ENCODE data around the gene PCDH1.
A peak's percentile ranks its signal among the peaks of the same experiment; 100 is the strongest.

The PCDH1 gene

DNA sequence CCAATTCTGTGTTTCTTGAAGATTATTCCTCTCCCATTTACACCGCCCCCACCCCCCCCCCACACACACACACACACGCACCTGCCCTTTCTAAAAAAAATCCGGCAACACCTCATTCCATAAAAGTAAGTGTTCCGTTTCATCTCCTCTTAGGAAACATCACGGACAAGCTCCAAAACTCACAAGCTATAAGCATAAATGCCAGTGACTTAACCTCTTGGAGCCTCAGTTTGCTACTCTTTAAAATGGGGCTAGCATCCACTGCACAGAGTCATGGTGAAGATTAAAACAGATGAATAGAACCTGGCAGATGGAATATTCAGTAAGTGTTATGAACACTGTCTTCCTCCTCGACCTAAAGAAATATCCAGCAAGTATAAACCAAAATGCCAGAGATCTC lies 70.5 kb downstream of the PCDH1 start:
- no peak for DNase-seq (ENCODE audit: low spot score)

DNA sequence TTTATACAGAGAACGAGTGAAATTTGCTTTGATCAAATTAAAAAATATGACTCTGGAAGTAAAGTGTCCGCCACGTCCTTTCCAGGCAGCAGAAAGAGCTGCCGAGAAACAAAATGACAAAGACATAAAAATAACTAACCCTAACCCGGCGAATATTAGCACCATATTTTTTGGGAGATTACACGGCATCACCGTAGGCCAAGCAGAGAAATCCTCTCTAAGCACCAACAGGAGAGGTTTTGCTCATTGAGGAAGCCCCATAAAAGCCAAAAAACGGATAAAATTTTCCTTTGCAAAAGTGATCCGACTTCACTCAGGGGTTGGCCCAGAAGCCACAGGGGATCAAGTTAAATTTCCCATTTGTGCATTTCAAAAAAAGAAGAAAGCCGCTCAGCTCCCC lies 70.9 kb downstream of the PCDH1 start:
- DNase-seq (ENCODE audit: low spot score) = no peak

DNA sequence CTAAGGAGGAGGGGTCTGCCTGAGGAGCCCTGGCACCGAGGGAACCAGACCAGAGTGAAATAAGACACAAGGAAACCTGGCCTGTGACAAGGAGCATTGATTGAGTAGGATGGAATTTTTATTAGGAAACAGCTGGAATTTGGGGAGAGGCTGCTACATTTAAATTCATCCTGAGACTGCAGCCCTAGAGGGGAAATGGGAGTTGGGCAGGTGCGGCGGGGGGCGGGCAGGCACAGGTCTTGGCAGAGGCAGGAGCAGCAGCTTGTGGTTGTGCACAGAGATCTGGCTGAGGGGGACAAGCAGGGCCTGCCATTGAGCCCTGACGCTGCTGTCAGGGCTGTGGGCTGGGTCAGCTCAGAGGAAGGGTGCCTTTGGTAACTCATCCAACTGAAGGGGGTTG lies 71.6 kb downstream of the PCDH1 start:
- peak; percentile 45 for DNase-seq (ENCODE audit: low spot score)

DNA sequence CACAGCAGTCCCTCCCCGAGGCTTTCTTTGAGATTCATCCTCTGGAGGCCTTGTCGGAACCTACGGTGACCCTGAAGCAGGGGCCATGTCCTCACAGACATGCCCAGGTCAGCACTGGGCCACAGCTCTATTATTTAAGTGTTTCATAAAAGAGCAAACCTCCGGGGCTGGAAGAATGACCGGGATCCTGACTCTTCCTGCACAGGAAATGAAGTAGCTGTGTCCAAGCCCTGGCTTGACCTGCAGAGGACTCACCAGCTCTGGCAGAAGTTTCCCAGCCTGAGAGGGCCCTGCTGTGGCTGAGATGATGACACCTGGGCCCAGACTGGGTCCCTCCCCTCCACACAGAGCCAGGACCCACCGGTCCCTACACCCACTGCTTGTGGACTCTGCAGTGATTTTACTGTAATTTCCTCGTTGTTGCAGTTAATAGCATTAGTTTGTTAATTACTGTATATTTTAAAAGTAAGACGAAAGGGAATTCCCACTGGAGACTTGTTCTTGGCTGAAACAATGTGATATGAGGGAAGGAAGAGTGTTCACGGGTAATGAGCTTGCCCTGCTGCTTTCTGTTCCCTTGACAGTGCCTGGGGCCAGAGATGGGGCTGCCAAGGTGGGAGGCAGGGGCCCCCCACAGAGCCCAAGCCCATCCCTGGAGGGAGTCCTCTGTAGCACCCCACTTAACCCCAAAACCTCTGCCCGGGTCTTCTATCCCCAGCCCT lies 72.2 kb downstream of the PCDH1 start:
- no peak for DNase-seq (ENCODE audit: low spot score)

DNA sequence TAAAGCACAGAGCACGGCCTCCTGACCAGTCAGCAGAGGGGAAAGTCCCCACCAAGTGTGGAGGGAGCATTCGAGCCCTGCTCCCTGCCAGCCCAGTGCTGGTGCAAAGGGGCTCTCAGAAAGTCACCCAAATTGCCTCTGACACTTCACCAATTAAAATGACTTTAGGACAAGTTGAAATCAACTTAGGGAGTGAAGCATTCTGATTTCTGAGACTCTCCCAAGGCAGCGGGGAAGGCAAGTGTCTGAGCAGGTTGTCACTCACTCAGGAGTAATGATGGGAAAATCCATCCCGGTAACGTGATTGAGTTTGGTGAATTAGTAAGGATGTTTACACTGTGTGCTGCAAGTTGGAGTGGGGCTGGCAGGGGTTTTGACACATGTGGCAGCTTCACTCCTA lies 73.7 kb downstream of the PCDH1 start:
- no peak for DNase-seq (ENCODE audit: low spot score)

Data from cerebellar cortex (tissue), 1 donor.